Esophagus muscularis mucosa (tissue), 4 donors: Measurements from ENCODE around the gene BEST4.

ENCODE experiments used
- EP300 ChIP-seq: sonication (generic); formaldehyde crosslinking; IDR thresholded peaks from one replicate; pipeline ENCODE4 v1.6.1; 2017; ENCODE audit warnings: antibody characterized with exemption
- POLR2A ChIP-seq: fragments of 450-650 bp; IDR thresholded peaks from one replicate; pipeline ENCODE4 v1.6.1; 2017; ENCODE audit warnings: antibody characterized with exemption, moderate library complexity, mild to moderate bottlenecking, low read depth
- POLR2AphosphoS5 ChIP-seq, 2 donors: sonication (generic); formaldehyde crosslinking; IDR thresholded peaks; one replicate each; pipeline ENCODE4 v1.6.1; 2017; ENCODE audit warnings: antibody characterized with exemption in 2 of 2
- TF ChIP-seq, protein P1 (sequence below), 3 experiments: fragments of 200-600 bp in 2 of 3; fragments of 450-650 bp in 1 of 3; sonication (generic) in 2 of 3; IDR thresholded peaks; one replicate each; pipeline ENCODE4 v1.5.1; 2017 to 2019; ENCODE audit warnings: antibody characterized with exemption in 3 of 3, mild to moderate bottlenecking in 2 of 3, moderate library complexity in 1 of 3

GRCh38 chr1:44786138-44786840, 1.7 kb downstream of the BEST4 start:
- no peak for TF ChIP-seq POLR2A
- TF ChIP-seq, protein P1, sequence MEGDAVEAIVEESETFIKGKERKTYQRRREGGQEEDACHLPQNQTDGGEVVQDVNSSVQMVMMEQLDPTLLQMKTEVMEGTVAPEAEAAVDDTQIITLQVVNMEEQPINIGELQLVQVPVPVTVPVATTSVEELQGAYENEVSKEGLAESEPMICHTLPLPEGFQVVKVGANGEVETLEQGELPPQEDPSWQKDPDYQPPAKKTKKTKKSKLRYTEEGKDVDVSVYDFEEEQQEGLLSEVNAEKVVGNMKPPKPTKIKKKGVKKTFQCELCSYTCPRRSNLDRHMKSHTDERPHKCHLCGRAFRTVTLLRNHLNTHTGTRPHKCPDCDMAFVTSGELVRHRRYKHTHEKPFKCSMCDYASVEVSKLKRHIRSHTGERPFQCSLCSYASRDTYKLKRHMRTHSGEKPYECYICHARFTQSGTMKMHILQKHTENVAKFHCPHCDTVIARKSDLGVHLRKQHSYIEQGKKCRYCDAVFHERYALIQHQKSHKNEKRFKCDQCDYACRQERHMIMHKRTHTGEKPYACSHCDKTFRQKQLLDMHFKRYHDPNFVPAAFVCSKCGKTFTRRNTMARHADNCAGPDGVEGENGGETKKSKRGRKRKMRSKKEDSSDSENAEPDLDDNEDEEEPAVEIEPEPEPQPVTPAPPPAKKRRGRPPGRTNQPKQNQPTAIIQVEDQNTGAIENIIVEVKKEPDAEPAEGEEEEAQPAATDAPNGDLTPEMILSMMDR (IDR thresholded peaks at IDR 0.05), result peak; percentile 97 to 100 (median 99)
- peak in 1 of 2 donors; percentile 69 for TF ChIP-seq POLR2AphosphoS5 (IDR thresholded peaks at IDR 0.05)
- TF ChIP-seq EP300, result no peak
